Measurements from ENCODE around the gene MAN2A1. TPM values are rescaled to one million over a fixed set of nuclear protein-coding genes. Genes with fewer than 3 reads are reported as not detected.

MAN2A1 gene
- total RNA-seq, 1 experiment from 2014 or later = 78.0 TPM

DNA sequence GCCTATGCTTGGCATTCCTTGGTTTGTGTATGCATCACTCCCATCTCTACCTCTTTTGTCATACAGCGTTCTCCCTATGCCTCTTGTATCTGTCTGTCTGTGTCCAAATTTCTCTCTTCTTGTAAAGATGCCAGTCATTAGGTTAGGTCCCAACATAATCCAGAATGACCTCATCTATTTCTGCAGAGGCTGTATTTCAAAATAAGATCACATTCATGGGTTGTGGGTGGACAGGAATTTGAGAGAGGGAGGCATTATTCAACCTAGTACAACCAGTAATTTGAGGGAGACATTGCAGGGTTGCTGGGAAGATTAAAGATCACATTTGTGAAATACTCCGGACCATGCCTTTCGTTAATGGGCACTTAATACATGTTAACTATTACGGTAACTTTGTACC lies 155.0 kb downstream of the MAN2A1 start:
- Histone ChIP-seq H3K4me1 (ENCODE audit: insufficient read depth, low read length) (no peaks in the 10 kb centered on the region), H3K9me3 (ENCODE audit: control insufficient read depth, low read depth, low read length) (no peaks in the 10 kb centered on the region), H2AFZ (ENCODE audit: low read length) (no peak overlapping the region), H3K56ac (ENCODE audit: insufficient read length, low read depth, low read length) (no peak overlapping the region), H3K27me3 (ENCODE audit: insufficient read depth, low read length) (no peaks in the 10 kb centered on the region), H2BK5ac (ENCODE audit: insufficient read length, low read length) (no peak overlapping the region), H2BK12ac (ENCODE audit: insufficient read length, low read depth, low read length) (no peak overlapping the region), H3K18ac (ENCODE audit: insufficient read length, low read depth, low read length) (no peak overlapping the region), H4K91ac (ENCODE audit: insufficient read length, low read depth, low read length) (no peak overlapping the region), H3K27ac (ENCODE audit: insufficient read length, low read depth, low read length) (no peak overlapping the region), H3K4ac (ENCODE audit: low read depth, low read length) (no peak overlapping the region), H4K8ac (replicated peaks; ENCODE audit: insufficient read length, low read depth, low read length) (no peak overlapping the region), H2AK5ac (ENCODE audit: insufficient read length, low read length) (no peak overlapping the region), H3K23me2 (ENCODE audit: insufficient read length, low read depth, low read length, poor library complexity, severe bottlenecking) (no peaks in the 10 kb centered on the region), H3K79me2 (ENCODE audit: insufficient read depth, low read length) (no peaks in the 10 kb centered on the region), H3K9ac (ENCODE audit: extremely low read depth, insufficient read length, low read length) (no peak overlapping the region), H3K79me1 (ENCODE audit: insufficient read depth, low read depth, low read length, poor library complexity, severe bottlenecking) (no peaks in the 10 kb centered on the region), H2BK15ac (ENCODE audit: low read depth, low read length) (no peak overlapping the region), H2BK120ac (ENCODE audit: low read depth, low read length, poor library complexity, severe bottlenecking) (no peak overlapping the region), H2BK20ac (ENCODE audit: low read depth, low read length, poor library complexity, severe bottlenecking) (no peak overlapping the region), H3K14ac (ENCODE audit: insufficient read depth, low read length) (no peak overlapping the region), H3T11ph (ENCODE audit: low read length) (no peak overlapping the region), H4K20me1 (ENCODE audit: control insufficient read depth, insufficient read depth, insufficient read length) (no peaks in the 10 kb centered on the region), H4K5ac (ENCODE audit: insufficient read length, low read depth, low read length) (no peak overlapping the region), H3K23ac (ENCODE audit: insufficient read length, low read depth, low read length) (no peak overlapping the region), H3K4me2 (ENCODE audit: insufficient read depth, insufficient read length, low read length) (no peak overlapping the region)
- Mint-ChIP-seq H3K9me3 (no peaks in the 10 kb centered on the region), H3K36me3 (ENCODE audit: insufficient read depth in 1 of 3, low read depth in 3 of 3) (peaks cover 58 to 83% (median 78%) of the 10 kb centered on the region in 3 experiments; a peak in 6 of 7 replicates), H3K27ac (no peak overlapping the region), H3K27me3 (ENCODE audit: low read depth) (no peaks in the 10 kb centered on the region), H3K4me1 (peaks cover 11 to 13% of the 10 kb centered on the region in 2 experiments), H3K4me3 (no peak overlapping the region)
- no peak for DNase-seq
- WGBS (ENCODE audit: extremely low coverage, insufficient read length, low lambda C conversion rate) = no CpG with 5 or more reads among the region's 4 CpGs
- TF ChIP-seq, protein P1, sequence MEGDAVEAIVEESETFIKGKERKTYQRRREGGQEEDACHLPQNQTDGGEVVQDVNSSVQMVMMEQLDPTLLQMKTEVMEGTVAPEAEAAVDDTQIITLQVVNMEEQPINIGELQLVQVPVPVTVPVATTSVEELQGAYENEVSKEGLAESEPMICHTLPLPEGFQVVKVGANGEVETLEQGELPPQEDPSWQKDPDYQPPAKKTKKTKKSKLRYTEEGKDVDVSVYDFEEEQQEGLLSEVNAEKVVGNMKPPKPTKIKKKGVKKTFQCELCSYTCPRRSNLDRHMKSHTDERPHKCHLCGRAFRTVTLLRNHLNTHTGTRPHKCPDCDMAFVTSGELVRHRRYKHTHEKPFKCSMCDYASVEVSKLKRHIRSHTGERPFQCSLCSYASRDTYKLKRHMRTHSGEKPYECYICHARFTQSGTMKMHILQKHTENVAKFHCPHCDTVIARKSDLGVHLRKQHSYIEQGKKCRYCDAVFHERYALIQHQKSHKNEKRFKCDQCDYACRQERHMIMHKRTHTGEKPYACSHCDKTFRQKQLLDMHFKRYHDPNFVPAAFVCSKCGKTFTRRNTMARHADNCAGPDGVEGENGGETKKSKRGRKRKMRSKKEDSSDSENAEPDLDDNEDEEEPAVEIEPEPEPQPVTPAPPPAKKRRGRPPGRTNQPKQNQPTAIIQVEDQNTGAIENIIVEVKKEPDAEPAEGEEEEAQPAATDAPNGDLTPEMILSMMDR (conservative IDR thresholded peaks at IDR 0.05) = no peak

Measured in H9 (cell line).